ENCODE data around the gene EXOC4.

EXOC4 gene

GRCh38 chr7:133491846-133492652 is 239.2 kb downstream of the EXOC4 start:
- DNase-seq (ENCODE audit: low read depth), result peak; percentile 26

GRCh38 chr7:133497061-133497460 is 244.2 kb downstream of the EXOC4 start:
- DNase-seq (ENCODE audit: low read depth), result no peak

- DNase-seq (ENCODE audit: low read depth), result no peak
These were observed 248.9 kb downstream of the EXOC4 start for GRCh38 chr7:133501771-133502170.

GRCh38 chr7:133502498-133502897 is 249.6 kb downstream of the EXOC4 start:
- DNase-seq (ENCODE audit: low read depth), result no peak

GRCh38 chr7:133502972-133503371 is 250.1 kb downstream of the EXOC4 start:
- DNase-seq (ENCODE audit: low read depth), result no peak

- peak; percentile 30 for DNase-seq (ENCODE audit: low read depth)
These were observed 251.9 kb downstream of the EXOC4 start for GRCh38 chr7:133504825-133505224.

GRCh38 chr7:133509822-133510221 is 256.9 kb downstream of the EXOC4 start:
- DNase-seq (ENCODE audit: low read depth), result no peak

GRCh38 chr7:133510326-133511055 is 257.6 kb downstream of the EXOC4 start:
- DNase-seq (ENCODE audit: low read depth), result no peak

GRCh38 chr7:133511252-133511651 is 258.4 kb downstream of the EXOC4 start:
- no peak for DNase-seq (ENCODE audit: low read depth)

- no peak for DNase-seq (ENCODE audit: low read depth)
These were observed 258.8 kb downstream of the EXOC4 start for GRCh38 chr7:133511708-133512107.

GRCh38 chr7:133512560-133512959 is 259.7 kb downstream of the EXOC4 start:
- peak; percentile 88 for DNase-seq (ENCODE audit: low read depth)

GRCh38 chr7:133513608-133514007 is 260.7 kb downstream of the EXOC4 start:
- peak; percentile 57 for DNase-seq (ENCODE audit: low read depth)

- no peak for DNase-seq (ENCODE audit: low read depth)
These were observed 261.7 kb downstream of the EXOC4 start for GRCh38 chr7:133514551-133514950.

- DNase-seq (ENCODE audit: low read depth), result no peak
These were observed 264.9 kb downstream of the EXOC4 start for GRCh38 chr7:133517766-133518165.

- DNase-seq (ENCODE audit: low read depth), result no peak
These were observed 265.8 kb downstream of the EXOC4 start for GRCh38 chr7:133518718-133519117.

- DNase-seq (ENCODE audit: low read depth), result no peak
These were observed 267.4 kb downstream of the EXOC4 start for GRCh38 chr7:133520248-133520647.

- no peak for DNase-seq (ENCODE audit: low read depth)
These were observed 269.6 kb downstream of the EXOC4 start for GRCh38 chr7:133522501-133522900.

GRCh38 chr7:133528796-133529195 is 275.9 kb downstream of the EXOC4 start:
- DNase-seq (ENCODE audit: low read depth), result no peak

GRCh38 chr7:133529861-133530260 is 277.0 kb downstream of the EXOC4 start:
- peak; percentile 2 for DNase-seq (ENCODE audit: low read depth)

GRCh38 chr7:133530682-133531081 is 277.8 kb downstream of the EXOC4 start:
- DNase-seq (ENCODE audit: low read depth), result peak; percentile 5

- DNase-seq (ENCODE audit: low read depth), result no peak
These were observed 281.9 kb downstream of the EXOC4 start for GRCh38 chr7:133534816-133535215.

- DNase-seq (ENCODE audit: low read depth), result no peak
These were observed 282.4 kb downstream of the EXOC4 start for GRCh38 chr7:133535308-133535707.

GRCh38 chr7:133536450-133536849 is 283.6 kb downstream of the EXOC4 start:
- no peak for DNase-seq (ENCODE audit: low read depth)
